ENCODE measurements around the gene HIF1AN. TPM values are rescaled to one million over a fixed set of nuclear protein-coding genes. Genes with fewer than 3 reads are reported as not detected.

Gene HIF1AN
- total RNA-seq, 2 donors from 2014 or later: 7.3 to 9.9 TPM

DNA sequence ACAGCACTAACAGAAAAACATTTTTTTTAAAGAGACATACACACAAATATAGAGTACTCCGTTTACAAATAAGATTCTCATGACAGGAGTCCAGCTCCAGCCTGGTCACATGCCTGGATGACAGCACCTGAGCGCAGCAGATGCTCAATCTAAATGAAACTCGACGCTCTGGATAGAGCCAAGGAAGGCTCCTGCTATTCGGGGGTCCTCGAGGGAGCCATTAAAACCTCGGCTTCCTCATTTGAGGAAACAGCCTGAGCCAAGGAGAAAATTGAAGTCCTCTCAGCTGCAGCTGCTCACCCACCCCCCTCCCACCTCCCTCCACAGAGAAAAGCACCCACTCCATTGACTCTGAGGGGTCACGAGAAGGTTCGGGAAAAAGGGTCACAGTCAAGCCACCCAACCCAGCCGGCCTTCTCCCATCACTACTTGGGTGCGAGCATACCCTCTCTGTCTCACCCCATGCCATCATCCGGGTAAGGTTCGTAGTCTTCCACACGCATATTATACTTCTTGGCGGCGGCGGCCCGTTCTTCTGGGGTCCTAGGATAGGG, 6.7 kb upstream of the HIF1AN start:
- no peak for DNase-seq
- ATAC-seq: no peak
- no peaks in the 10 kb centered on the region for H3K27me3 ChIP-seq
- peaks cover 21% of the 10 kb centered on the region for H3K4me1 ChIP-seq
- 0% methylated on average over 15 to 18 of the region's 18 CpGs for WGBS, 2 donors
- intact Hi-C loops (cut with DNase I): no loop called here
- no peak for TF ChIP-seq POLR2A (IDR thresholded peaks at IDR 0.05)
- no peak for TF ChIP-seq CTCF (IDR thresholded peaks at IDR 0.05)
- peak overlapping the region; percentile 44 to 91 for H3K4me3 ChIP-seq
- peaks cover 0 to 11% of the 10 kb centered on the region in 2 donors for H3K36me3 ChIP-seq (replicated peaks in 1 of 2; ENCODE audit: insufficient read depth in 1 of 2, low read depth in 2 of 2)
- H3K9me3 ChIP-seq: no peaks in the 10 kb centered on the region
- H3K27ac ChIP-seq: peak overlapping the region in 3 of 4 donors; percentile 23 to 66 (median 55)

GRCh38 chr10:100529475-100530298, 6.1 kb upstream of the HIF1AN start, which contains the start of gene NDUFB8:
Gene NDUFB8, minus strand, starts transcription at chr10:100529871. Its CDS starts 20 bp downstream, at chr10:100529851.
- 1% methylated on average over 28 to 43 of the region's 43 CpGs for WGBS, 2 donors

GRCh38 chr10:100531761-100532160, 4.0 kb upstream of the HIF1AN start:
- H3K27ac ChIP-seq: no peak overlapping the region
- TF ChIP-seq CTCF (IDR thresholded peaks at IDR 0.05): no peak
- TF ChIP-seq POLR2A (IDR thresholded peaks at IDR 0.05): no peak
- ATAC-seq (no peak), DNase-seq (no peak)
- peaks cover 0 to 1% of the 10 kb centered on the region in 2 donors for H3K36me3 ChIP-seq (replicated peaks in 1 of 2; ENCODE audit: insufficient read depth in 1 of 2, low read depth in 2 of 2)
- no peak overlapping the region for H3K4me3 ChIP-seq
- no peaks in the 10 kb centered on the region for H3K27me3 ChIP-seq
- H3K4me1 ChIP-seq: peaks cover 40% of the 10 kb centered on the region
- H3K9me3 ChIP-seq: no peaks in the 10 kb centered on the region
- intact Hi-C loops (cut with DNase I): no loop called here

More at GRCh38 chr10:100529475-100530298, 6.1 kb upstream of the HIF1AN start, which contains the start of gene NDUFB8:
- peak; percentile 84 for ATAC-seq
- peak; percentile 88 to 90 (median 89) for DNase-seq
- Histone ChIP-seq H3K27me3 (no peaks in the 10 kb centered on the region), H3K27ac (peak within 1 kb of the TSS in 3 of 4 donors; percentile 23 to 66 (median 55)), H3K4me3 (peak within 1 kb of the TSS; percentile 44 to 91), H3K36me3 (replicated peaks in 1 of 2; ENCODE audit: insufficient read depth in 1 of 2, low read depth in 2 of 2) (peaks cover 0 to 9% of the 10 kb centered on the region in 2 donors), H3K4me1 (peaks cover 23% of the 10 kb centered on the region), H3K9me3 (no peaks in the 10 kb centered on the region)
- intact Hi-C loops (cut with DNase I): no loop called here
- peak in 2 of 3 donors; percentile 54 to 59 for TF ChIP-seq POLR2A (IDR thresholded peaks at IDR 0.05)
- TF ChIP-seq CTCF (IDR thresholded peaks at IDR 0.05): peak in 2 of 7 experiments; percentile 1 to 14

GRCh38 chr10:100534726-100535125, 1.0 kb upstream of the HIF1AN start:
- no peak for ATAC-seq
- H3K36me3 ChIP-seq (replicated peaks in 1 of 2; ENCODE audit: insufficient read depth in 1 of 2, low read depth in 2 of 2): peaks cover 0 to 2% of the 10 kb centered on the region in 2 donors
- 22 to 40% methylated on average over 2 of the region's 2 CpGs for WGBS, 2 donors
- peaks cover 37% of the 10 kb centered on the region for H3K4me1 ChIP-seq
- no peaks in the 10 kb centered on the region for H3K27me3 ChIP-seq
- intact Hi-C loops (cut with DNase I): no loop called here
- no peak overlapping the region for H3K27ac ChIP-seq
- TF ChIP-seq CTCF (IDR thresholded peaks at IDR 0.05) (no peak), POLR2A (IDR thresholded peaks at IDR 0.05) (no peak)
- no peaks in the 10 kb centered on the region for H3K9me3 ChIP-seq
- no peak overlapping the region for H3K4me3 ChIP-seq
- no peak for DNase-seq
